Right atrium auricular region (tissue), 2 donors: ENCODE data around the gene CFAP20DC. TPM values are rescaled to one million over a fixed set of nuclear protein-coding genes. Genes with fewer than 3 reads are reported as not detected.
A peak's percentile ranks its signal among the peaks of the same experiment; 100 is the strongest.
"Not testable (repeated sequence)": the region's sequence is repeated elsewhere in the genome, so short reads cannot be mapped to it uniquely, and the experiment has no call there.

Experiments
- DNase-seq: peaks from one replicate; pipeline ENCODE4 v3.0.0-alpha.2; 2019; ENCODE audit warnings: low spot score
- H3K27ac ChIP-seq, 2 donors: fragments of 200-600 bp; sonication (generic); 1 replicate in 1 of 2; 2 replicates in 1 of 2; pipeline ENCODE4 v1.5.1; 2016 to 2019
- H3K27me3 ChIP-seq, 2 donors: fragments of 200-600 bp; sonication (generic); one replicate each; pipeline versions ENCODE4 v1.5.1 to v1.6.0; 2017 to 2019
- H3K36me3 ChIP-seq: fragments of 200-600 bp; sonication (generic); one replicate; pipeline ENCODE4 v1.5.1; 2016
- H3K4me1 ChIP-seq, 2 donors: fragments of 200-600 bp; sonication (generic); one replicate each; pipeline versions ENCODE4 v1.5.1 to v1.6.0; 2017 to 2019
- H3K4me3 ChIP-seq, 2 donors: fragments of 200-600 bp; sonication (generic); 1 replicate in 1 of 2; 2 replicates in 1 of 2; pipeline ENCODE4 v1.5.1; 2017 to 2019; ENCODE audit warnings: mild to moderate bottlenecking in 1 of 2, moderate library complexity in 1 of 2
- H3K9me3 ChIP-seq, 2 donors: fragments of 200-600 bp; sonication (generic); one replicate each; pipeline ENCODE4 v1.5.1; 2019
- total RNA-seq, 2 donors: library from RNA; depleted of rRNA; stranded (reverse); fragments of >200 nt; gene quantifications; one replicate each; pipeline ENCODE4 v1.1.0, GENCODE V29; 2016
- TF ChIP-seq, protein P1 (sequence below), 2 donors: fragments of 200-600 bp; sonication (generic); IDR thresholded peaks; one replicate each; pipeline ENCODE4 v1.5.1; 2019; ENCODE audit warnings: antibody characterized with exemption in 2 of 2

Gene CFAP20DC
- total RNA-seq, 2 donors from 2014 or later = not detected

GRCh38 chr3:58833491-58833890, 216.3 kb downstream of the CFAP20DC start:
- Histone ChIP-seq H3K36me3 (no peaks in the 10 kb centered on the region), H3K27me3 (no peaks in the 10 kb centered on the region), H3K4me3 (no peak overlapping the region), H3K27ac (no peak overlapping the region), H3K4me1 (no peaks in the 10 kb centered on the region), H3K9me3 (no peaks in the 10 kb centered on the region)
- TF ChIP-seq, protein P1, sequence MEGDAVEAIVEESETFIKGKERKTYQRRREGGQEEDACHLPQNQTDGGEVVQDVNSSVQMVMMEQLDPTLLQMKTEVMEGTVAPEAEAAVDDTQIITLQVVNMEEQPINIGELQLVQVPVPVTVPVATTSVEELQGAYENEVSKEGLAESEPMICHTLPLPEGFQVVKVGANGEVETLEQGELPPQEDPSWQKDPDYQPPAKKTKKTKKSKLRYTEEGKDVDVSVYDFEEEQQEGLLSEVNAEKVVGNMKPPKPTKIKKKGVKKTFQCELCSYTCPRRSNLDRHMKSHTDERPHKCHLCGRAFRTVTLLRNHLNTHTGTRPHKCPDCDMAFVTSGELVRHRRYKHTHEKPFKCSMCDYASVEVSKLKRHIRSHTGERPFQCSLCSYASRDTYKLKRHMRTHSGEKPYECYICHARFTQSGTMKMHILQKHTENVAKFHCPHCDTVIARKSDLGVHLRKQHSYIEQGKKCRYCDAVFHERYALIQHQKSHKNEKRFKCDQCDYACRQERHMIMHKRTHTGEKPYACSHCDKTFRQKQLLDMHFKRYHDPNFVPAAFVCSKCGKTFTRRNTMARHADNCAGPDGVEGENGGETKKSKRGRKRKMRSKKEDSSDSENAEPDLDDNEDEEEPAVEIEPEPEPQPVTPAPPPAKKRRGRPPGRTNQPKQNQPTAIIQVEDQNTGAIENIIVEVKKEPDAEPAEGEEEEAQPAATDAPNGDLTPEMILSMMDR (IDR thresholded peaks at IDR 0.05) = no peak
- DNase-seq = no peak

DNA sequence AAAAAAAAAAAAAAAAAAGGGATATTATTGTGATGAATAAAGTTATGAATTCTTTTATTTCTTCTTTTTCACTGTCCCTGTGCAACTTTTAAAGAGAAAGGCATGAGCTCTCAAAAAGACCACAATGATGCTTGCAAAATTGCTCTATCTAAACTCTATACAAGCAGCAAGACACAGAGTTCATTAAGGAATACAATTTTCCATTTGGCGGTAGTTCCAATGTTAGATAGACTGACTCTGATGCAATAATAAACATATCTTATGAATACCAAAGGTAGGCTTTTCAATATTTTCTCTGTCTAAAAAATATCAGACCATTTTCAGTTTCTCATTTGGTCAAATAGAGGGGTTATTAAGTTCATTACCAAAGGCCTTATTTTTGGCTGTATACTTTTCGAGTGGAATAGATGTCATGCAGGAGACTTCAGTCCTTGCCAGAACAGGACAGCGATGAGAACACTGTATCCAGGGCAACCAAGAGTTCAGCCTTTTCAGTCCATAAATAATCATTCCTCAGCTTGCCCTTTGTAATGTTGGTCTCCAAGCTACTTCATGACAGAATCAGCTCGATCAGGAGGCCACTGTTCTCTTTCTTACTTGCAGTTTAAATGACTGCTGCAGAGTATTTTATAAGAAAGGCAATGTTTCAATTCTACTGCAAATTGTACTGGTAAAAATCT, 220.4 kb downstream of the CFAP20DC start:
- H3K27me3 ChIP-seq = no peaks in the 10 kb centered on the region
- no peaks in the 10 kb centered on the region for H3K4me1 ChIP-seq
- no peak overlapping the region for H3K27ac ChIP-seq
- no peaks in the 10 kb centered on the region for H3K9me3 ChIP-seq
- no peak for DNase-seq
- TF ChIP-seq, protein P1 (IDR thresholded peaks at IDR 0.05) = no peak
- H3K36me3 ChIP-seq = no peaks in the 10 kb centered on the region
- H3K4me3 ChIP-seq = no peak overlapping the region

DNA sequence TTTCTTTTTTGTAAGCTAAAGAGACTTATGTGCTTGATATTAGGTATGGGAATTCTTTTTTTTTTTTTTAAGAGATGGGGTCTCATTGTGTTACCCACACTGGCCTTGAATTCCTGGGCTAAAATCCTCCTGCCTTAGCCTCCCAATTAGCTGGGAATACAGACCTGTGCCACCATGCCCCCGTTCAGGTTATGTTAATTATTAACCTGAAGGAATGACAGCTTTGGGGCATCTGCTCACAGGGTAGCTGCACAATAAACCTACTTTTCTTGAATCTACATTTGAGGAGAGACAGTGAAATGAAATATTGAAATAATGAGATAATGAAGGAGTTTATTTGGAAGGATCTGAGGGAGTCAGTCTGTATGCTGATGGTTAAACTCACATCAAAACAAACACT, 225.0 kb downstream of the CFAP20DC start:
- no peak overlapping the region for H3K27ac ChIP-seq

GRCh38 chr3:58824285-58824684, 225.5 kb downstream of the CFAP20DC start:
- TF ChIP-seq, protein P1 (IDR thresholded peaks at IDR 0.05) = peak in 1 of 2 donors; percentile 68
- H3K4me3 ChIP-seq = no peak overlapping the region
- no peaks in the 10 kb centered on the region for H3K4me1 ChIP-seq
- no peak overlapping the region for H3K27ac ChIP-seq
- no peaks in the 10 kb centered on the region for H3K9me3 ChIP-seq
- H3K36me3 ChIP-seq = no peaks in the 10 kb centered on the region
- DNase-seq = no peak
- no peaks in the 10 kb centered on the region for H3K27me3 ChIP-seq

More for the DNA sequence above, 225.0 kb downstream of the CFAP20DC start:
- DNase-seq = no peak
- H3K36me3 ChIP-seq = no peaks in the 10 kb centered on the region
- H3K9me3 ChIP-seq = no peaks in the 10 kb centered on the region
- TF ChIP-seq, protein P1 (IDR thresholded peaks at IDR 0.05) = no peak
- no peak overlapping the region for H3K4me3 ChIP-seq
- H3K27me3 ChIP-seq = no peaks in the 10 kb centered on the region
- H3K4me1 ChIP-seq = no peaks in the 10 kb centered on the region

- H3K36me3 ChIP-seq, H3K27ac ChIP-seq, H3K27me3 ChIP-seq, H3K4me1 ChIP-seq, DNase-seq, H3K4me3 ChIP-seq, H3K9me3 ChIP-seq: not testable (repeated sequence)
Measured at GRCh38 chr3:58806551-58807244, 243.1 kb downstream of the CFAP20DC start.

DNA sequence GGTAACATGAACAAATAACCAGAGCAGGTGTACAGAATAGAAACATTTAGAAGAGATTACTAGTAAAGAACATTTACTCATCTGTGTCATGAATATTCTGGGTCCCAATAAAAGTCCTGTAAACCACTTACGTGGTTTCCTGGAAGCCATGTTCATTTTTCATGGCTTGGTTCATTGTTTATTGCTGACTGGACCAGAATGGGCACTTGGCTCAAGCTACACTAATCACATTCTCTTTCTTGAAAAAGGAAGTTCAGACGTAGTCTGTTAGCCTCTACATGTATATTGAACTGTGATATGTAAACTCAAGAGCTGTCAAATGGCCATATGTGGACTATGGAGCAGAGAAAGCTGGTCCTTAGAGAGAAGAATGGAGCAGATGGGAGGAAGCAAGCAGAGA, 244.9 kb downstream of the CFAP20DC start:
- DNase-seq = no peak
- Histone ChIP-seq H3K36me3 (no peaks in the 10 kb centered on the region), H3K9me3 (no peaks in the 10 kb centered on the region), H3K27me3 (no peaks in the 10 kb centered on the region), H3K27ac (no peak overlapping the region), H3K4me1 (no peaks in the 10 kb centered on the region), H3K4me3 (no peak overlapping the region)
- TF ChIP-seq, protein P1 (IDR thresholded peaks at IDR 0.05) = no peak
